ENCODE measurements around the gene AOPEP.

Gene AOPEP

DNA sequence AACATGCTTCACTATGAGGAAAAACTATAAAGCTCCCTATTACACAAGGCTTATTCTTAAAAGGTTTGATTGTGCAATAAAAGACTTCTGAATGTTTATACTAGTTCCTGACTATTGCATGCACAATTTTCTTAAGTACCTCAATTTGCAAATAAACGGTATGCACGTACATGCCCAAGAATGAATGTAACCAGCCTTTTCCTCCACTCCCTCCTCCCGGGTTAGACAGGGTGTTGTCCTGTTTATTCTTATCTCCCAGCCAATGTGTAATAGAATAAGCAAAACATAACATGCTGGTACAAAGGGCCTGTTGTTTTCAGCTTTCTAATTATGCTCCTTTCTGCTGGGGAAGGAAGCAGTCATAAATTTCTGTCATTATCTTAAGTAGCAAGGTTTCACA lies 79.1 kb downstream of the AOPEP start:
- Histone ChIP-seq H3K4me1 (ENCODE audit: low read length) (0 out of 2 replicates have a peak, but pooled peaks cover 11% of the 10 kb centered on the region), H4K20me1 (ENCODE audit: insufficient read depth, low read length) (no peaks in the 10 kb centered on the region), H3K36me3 (replicated peaks; ENCODE audit: insufficient read depth, low read length) (no peaks in the 10 kb centered on the region), H3K4me2 (ENCODE audit: low read depth, low read length) (no peak overlapping the region), H3K9me2 (replicated peaks; ENCODE audit: insufficient read depth, low read length) (no peaks in the 10 kb centered on the region), H3F3A (ENCODE audit: insufficient read depth, low read length) (no peaks in the 10 kb centered on the region), H3K9ac (ENCODE audit: low read length) (no peak overlapping the region), H2AFZ (ENCODE audit: low read length) (no peak overlapping the region), H3K9me3 (replicated peaks; ENCODE audit: insufficient read depth, low read length) (no peaks in the 10 kb centered on the region), H3K79me2 (ENCODE audit: low read length) (no peaks in the 10 kb centered on the region), H3K27me3 (replicated peaks; ENCODE audit: insufficient read depth, low read length) (no peaks in the 10 kb centered on the region), H3K4me3 (ENCODE audit: low read length) (no peak overlapping the region), H3K27ac (ENCODE audit: low read length) (no peak overlapping the region)
- no peak for DNase-seq
- TF ChIP-seq EZH2 (optimal IDR thresholded peaks at IDR 0.05; ENCODE audit: low read depth, low read length) (no peak), EZH2phosphoT487 (IDR thresholded peaks at IDR 0.05; ENCODE audit: low read length) (no peak)
- TF ChIP-seq, protein P1, sequence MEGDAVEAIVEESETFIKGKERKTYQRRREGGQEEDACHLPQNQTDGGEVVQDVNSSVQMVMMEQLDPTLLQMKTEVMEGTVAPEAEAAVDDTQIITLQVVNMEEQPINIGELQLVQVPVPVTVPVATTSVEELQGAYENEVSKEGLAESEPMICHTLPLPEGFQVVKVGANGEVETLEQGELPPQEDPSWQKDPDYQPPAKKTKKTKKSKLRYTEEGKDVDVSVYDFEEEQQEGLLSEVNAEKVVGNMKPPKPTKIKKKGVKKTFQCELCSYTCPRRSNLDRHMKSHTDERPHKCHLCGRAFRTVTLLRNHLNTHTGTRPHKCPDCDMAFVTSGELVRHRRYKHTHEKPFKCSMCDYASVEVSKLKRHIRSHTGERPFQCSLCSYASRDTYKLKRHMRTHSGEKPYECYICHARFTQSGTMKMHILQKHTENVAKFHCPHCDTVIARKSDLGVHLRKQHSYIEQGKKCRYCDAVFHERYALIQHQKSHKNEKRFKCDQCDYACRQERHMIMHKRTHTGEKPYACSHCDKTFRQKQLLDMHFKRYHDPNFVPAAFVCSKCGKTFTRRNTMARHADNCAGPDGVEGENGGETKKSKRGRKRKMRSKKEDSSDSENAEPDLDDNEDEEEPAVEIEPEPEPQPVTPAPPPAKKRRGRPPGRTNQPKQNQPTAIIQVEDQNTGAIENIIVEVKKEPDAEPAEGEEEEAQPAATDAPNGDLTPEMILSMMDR (IDR thresholded peaks at IDR 0.05; ENCODE audit: low read length), result no peak

DNA sequence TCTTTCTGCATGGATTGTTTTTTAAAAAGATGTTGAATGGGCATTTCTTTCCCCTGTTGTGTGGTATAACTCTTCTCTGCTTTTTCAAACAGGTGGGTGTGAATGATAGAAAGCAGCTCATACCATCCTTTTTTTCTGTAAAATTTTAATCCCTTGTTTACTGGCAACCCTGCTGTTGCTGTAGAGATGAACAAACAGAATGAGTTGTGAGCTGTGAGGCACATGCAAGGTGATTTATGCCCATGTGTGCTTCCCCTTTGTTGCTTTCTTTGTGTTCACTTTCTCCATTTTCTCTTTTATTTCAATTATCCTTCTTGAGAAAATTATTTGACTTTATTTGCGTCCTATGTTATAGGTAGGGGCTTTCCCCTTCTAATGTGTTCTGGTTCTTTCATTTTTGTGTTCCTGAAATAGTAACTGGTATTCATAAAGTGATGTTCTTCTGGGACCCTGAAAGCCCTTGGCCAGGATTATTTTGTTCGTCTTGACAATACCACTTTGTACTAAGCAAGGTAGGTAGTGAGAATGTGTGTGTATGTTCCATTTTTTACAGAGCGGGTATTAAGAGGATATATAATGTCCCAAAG lies 79.9 kb downstream of the AOPEP start:
- no peaks in the 10 kb centered on the region for H3K79me2 ChIP-seq (ENCODE audit: low read length)
- H3K9ac ChIP-seq (ENCODE audit: low read length), result no peak overlapping the region
- H3K4me1 ChIP-seq (ENCODE audit: low read length), result 0 out of 2 replicates have a peak, but pooled peaks cover 11% of the 10 kb centered on the region
- H3K9me3 ChIP-seq (replicated peaks; ENCODE audit: insufficient read depth, low read length), result no peaks in the 10 kb centered on the region
- H2AFZ ChIP-seq (ENCODE audit: low read length), result no peak overlapping the region
- no peaks in the 10 kb centered on the region for H4K20me1 ChIP-seq (ENCODE audit: insufficient read depth, low read length)
- no peaks in the 10 kb centered on the region for H3F3A ChIP-seq (ENCODE audit: insufficient read depth, low read length)
- no peak overlapping the region for H3K4me2 ChIP-seq (ENCODE audit: low read depth, low read length)
- no peak for DNase-seq
- H3K4me3 ChIP-seq (ENCODE audit: low read length), result no peak overlapping the region
- TF ChIP-seq EZH2phosphoT487 (IDR thresholded peaks at IDR 0.05; ENCODE audit: low read length) (no peak), EZH2 (optimal IDR thresholded peaks at IDR 0.05; ENCODE audit: low read depth, low read length) (no peak)
- H3K9me2 ChIP-seq (replicated peaks; ENCODE audit: insufficient read depth, low read length), result no peaks in the 10 kb centered on the region
- no peaks in the 10 kb centered on the region for H3K36me3 ChIP-seq (replicated peaks; ENCODE audit: insufficient read depth, low read length)
- no peak overlapping the region for H3K27ac ChIP-seq (ENCODE audit: low read length)
- no peaks in the 10 kb centered on the region for H3K27me3 ChIP-seq (replicated peaks; ENCODE audit: insufficient read depth, low read length)

DNA sequence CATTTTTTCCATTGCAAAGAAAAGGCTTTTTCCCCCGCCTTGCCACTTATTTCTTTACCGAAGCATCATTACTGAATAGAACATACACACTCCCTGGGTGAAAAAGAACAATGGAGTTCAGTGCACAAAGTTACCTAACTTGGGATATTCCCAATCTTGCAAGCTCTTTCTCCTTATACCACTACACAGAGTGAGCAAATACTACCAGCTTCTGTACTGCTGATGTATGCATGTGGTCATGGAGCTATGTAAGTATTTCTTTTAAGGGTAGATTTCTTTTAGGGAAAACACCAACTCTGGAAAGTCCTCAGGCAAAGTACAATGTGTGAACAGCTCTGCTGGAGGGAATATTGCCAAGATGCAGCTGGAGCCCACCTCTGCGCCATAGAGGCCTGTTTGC lies 81.1 kb downstream of the AOPEP start:
- H3K9ac ChIP-seq (ENCODE audit: low read length), result no peak overlapping the region
- H3K4me2 ChIP-seq (ENCODE audit: low read depth, low read length), result no peak overlapping the region
- no peak overlapping the region for H3K27ac ChIP-seq (ENCODE audit: low read length)

More for the DNA sequence above, 81.1 kb downstream of the AOPEP start:
- H3K4me3 ChIP-seq (ENCODE audit: low read length), result no peak overlapping the region
- H3K9me3 ChIP-seq (replicated peaks; ENCODE audit: insufficient read depth, low read length), result no peaks in the 10 kb centered on the region
- no peak overlapping the region for H2AFZ ChIP-seq (ENCODE audit: low read length)
- H3K9me2 ChIP-seq (replicated peaks; ENCODE audit: insufficient read depth, low read length), result no peaks in the 10 kb centered on the region
- TF ChIP-seq, protein P1 (IDR thresholded peaks at IDR 0.05; ENCODE audit: low read length), result no peak
- TF ChIP-seq EZH2phosphoT487 (IDR thresholded peaks at IDR 0.05; ENCODE audit: low read length), result no peak
- TF ChIP-seq EZH2 (optimal IDR thresholded peaks at IDR 0.05; ENCODE audit: low read depth, low read length), result no peak
- no peaks in the 10 kb centered on the region for H3K27me3 ChIP-seq (replicated peaks; ENCODE audit: insufficient read depth, low read length)
- H3K4me1 ChIP-seq (ENCODE audit: low read length), result 0 out of 2 replicates have a peak, but pooled peaks cover 6% of the 10 kb centered on the region
- no peaks in the 10 kb centered on the region for H4K20me1 ChIP-seq (ENCODE audit: insufficient read depth, low read length)
- no peaks in the 10 kb centered on the region for H3K79me2 ChIP-seq (ENCODE audit: low read length)
- DNase-seq, result no peak
- no peaks in the 10 kb centered on the region for H3K36me3 ChIP-seq (replicated peaks; ENCODE audit: insufficient read depth, low read length)
- H3F3A ChIP-seq (ENCODE audit: insufficient read depth, low read length), result no peaks in the 10 kb centered on the region

All from MM.1S (cell line).